ENCODE data around the gene FRK.
"Not testable (repeated sequence)": the region's sequence is repeated elsewhere in the genome, so short reads cannot be mapped to it uniquely, and the experiment has no call there.

Gene FRK

DNA sequence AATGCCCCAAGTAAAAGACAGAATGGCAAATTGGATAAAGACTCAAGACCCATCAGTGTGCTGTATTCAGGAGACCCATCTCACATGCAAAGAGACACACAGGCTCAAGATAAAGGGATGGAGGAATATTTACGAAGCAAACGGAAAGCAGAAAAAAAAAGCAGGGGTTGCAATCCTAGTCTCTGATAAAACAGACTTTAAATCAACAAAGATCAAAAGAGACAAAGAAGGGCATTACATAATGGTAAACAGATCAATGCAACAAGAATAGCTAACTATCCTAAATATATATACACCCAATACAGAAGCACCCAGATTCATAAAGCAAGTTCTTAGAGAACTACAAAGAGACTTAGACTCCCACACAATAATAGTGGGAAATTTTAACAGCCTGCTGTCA is 123.2 kb downstream of the FRK start:
- DNase-seq: not testable (repeated sequence)

- DNase-seq: no peak
Measured at GRCh38 chr6:115935361-115935760, 125.3 kb downstream of the FRK start.

GRCh38 chr6:115934829-115935228 is 125.9 kb downstream of the FRK start:
- no peak for DNase-seq

DNA sequence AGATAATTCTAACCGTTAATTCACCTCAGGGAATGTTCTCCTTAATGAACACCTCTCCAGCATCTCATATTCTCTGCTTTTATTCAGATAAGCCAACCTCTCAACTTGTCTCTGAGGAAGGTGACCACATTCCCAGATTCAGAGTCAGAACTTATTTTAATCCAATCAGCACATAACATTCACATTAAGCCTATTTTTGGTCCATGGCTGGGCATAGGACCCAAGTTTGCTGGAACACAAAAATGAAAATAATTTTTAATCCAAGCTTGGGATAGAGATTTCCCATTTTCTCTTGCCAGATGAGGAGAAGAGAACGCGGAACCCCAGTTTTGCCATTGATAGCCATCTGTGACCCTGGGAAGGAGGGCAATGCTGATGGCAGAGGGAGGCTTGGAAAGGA is 126.5 kb downstream of the FRK start:
- DNase-seq: no peak

DNA sequence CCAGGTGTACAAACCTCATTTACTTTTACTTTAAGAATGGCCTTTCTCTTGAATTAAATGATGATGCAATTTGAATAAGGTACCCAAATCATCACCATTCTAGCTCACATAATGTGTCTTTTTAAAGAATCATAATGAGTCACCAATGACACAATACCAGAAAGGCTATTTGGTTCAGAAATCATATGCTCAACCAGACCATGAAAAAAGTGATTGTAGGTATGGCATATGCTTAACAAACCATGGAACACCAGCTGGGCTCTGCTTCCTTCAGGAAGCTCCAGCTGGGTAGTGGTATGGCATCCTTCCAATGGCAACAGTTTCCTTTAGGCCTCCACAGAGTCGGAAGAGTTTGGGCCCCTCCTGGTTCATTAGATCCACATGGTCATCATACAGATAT is 128.2 kb downstream of the FRK start:
- DNase-seq: no peak

DNA sequence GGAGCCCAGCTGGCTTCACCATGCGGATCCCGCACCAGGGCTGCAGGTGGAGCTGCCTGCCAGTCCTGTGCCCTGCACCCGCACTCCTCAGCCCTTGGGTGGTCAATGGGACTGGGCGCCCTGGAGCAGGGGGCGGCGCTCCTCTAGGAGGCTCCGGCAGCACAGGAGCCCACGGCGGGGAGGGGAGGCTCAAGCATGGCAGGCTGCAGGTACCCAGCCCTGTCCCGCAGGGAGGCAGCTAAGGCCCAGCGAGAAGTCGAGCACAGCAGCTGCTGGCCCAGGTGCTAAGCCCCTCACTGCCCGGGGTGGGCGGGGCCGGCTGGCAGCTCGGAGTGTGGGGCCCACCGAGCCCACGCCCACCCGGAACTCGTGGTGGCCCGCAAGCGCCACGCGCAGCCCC is 132.7 kb downstream of the FRK start:
- DNase-seq: not testable (repeated sequence)

DNA sequence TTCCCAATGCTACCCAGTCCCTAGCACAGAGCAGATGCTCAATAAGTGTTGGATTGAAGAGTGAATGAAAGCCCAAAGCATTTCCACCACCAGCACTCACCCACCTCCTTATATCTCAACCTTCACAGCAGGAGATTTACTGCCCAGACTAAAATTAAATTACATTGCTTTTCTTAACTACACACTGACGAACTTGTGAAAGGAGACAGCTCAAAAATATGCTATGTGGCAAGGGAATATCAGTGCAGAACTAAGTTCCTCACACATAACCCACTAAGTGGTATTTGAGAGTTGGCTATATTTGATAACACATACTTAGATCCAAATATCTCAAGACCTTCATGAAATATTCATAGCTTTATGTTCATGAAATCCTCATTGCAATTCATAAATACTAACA is 137.7 kb downstream of the FRK start:
- DNase-seq: no peak

DNA sequence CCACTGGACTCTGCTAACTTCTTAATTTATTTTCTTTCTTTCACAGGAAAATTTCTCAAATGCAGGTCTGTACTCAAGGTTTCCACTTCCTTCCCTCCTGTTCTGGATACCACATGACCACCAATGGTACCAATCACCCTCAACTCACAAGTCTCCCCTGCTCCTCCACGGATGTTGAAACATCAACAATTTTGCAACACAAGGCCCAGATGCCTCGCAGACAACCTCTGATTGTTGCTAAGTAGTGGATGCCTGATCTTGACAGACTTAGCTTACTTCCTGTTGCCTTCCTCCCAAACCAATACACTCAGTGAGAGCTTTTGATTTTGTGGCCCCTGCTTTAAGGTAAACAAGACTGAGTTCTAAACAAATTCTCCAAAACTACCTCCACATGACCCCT is 146.6 kb downstream of the FRK start:
- DNase-seq: no peak

DNA sequence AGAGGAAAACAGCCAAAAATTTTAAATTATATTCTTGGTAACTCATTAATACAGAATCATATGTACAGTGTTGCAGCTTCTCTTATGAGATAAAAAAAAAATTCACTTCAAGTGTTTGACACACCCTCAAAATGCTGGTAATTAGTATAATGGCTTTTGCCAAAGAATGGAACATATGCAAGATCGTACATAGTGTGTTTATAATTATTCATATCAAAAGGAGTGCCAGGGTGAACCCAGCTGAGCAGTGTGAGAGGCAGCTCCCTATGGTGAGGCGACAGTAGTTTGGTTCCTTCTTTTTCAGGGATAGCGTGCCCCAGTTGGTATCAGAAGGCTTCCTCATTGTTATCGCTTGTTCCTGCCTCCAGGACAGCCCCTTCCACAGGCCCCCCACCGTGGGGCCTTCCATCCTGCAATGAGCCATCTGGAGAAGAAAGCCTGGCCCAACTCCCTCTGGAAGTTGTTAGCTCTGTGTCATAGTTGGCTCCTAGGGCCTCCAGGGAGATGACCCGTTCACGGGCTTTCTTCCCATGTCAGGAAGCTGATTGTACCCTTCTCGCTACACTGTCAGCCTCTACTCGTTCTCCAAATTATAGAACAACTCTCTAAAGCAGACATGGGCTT is 150.7 kb downstream of the FRK start:
- DNase-seq: no peak

DNA sequence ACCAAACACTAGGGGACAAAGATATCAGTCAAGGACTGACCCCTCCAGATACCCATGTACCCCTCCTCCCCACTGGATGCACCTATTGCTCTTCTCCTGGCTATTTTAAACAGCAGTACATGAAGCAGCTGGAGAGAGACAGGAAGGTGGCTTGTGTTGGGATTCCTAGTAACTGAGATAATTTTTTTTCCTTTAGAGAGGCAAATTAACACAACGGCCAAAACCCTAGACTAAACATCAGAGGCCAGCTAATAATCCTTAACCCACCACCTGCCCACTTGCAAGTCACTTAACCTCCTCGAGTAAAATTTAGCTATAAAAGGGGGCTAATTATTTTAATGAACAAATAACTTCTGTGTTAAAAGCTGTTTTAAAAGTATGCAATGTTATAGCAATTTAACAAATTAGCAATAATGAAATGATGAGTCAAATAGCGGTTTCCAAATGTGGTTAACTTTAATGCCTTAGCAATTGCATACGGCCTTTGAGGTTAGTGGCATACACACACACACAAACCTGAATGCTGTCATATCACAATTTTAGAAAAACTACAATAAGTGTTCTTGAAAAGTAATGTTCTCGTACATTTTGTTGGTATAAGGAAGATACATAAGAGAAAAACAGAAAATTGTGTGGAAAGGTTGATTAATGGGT is 151.7 kb downstream of the FRK start:
- DNase-seq: no peak

DNA sequence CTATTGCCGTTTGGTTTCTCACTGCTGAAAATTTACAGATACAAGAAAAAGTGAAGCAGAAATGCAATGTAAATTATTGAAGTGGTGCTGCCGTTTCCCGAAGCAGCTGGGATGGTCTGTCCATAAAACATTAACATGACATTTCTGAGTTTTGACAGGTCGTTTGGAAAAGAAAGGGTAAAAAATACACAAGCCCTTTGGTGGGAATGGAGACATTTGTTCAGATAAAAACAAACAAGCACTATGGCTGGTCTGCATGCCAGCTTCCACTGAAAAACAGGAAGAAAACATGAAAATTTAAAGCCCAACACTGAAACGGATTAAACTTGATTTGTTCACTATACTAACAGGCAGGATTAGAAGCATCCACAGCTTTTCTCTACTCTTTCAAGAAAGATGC is 155.2 kb downstream of the FRK start:
- DNase-seq: no peak

- no peak for DNase-seq
Measured at GRCh38 chr6:115902436-115902835, 158.3 kb downstream of the FRK start.

DNA sequence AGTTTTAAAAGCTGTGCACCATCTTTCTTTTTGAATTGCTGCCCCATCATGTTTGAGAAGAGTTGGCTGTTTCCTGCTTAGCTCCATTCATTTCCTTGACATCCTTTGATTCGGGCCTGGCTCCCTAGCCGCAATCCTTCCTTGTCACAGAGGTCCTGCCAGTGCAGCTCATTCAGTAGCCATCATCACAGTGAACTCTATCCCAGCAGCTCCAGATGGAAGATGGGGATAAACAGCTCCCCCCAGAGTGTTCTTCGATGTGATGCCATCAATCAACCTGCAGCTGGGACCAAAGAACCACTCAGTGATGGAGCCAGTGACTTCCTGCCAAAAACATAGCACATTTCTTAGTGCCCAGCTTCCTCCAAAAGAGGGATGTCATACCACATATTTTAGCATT is 158.8 kb downstream of the FRK start:
- DNase-seq: no peak

- DNase-seq: no peak
Measured at GRCh38 chr6:115899730-115900282, 160.9 kb downstream of the FRK start.

- no peak for DNase-seq
Measured at GRCh38 chr6:115898246-115898645, 162.4 kb downstream of the FRK start.

- DNase-seq: peak; percentile 18 to 37 (median 24)
Measured at GRCh38 chr6:115896538-115897129, 164.1 kb downstream of the FRK start.

GRCh38 chr6:115894426-115894992 is 166.2 kb downstream of the FRK start:
- no peak for DNase-seq

DNA sequence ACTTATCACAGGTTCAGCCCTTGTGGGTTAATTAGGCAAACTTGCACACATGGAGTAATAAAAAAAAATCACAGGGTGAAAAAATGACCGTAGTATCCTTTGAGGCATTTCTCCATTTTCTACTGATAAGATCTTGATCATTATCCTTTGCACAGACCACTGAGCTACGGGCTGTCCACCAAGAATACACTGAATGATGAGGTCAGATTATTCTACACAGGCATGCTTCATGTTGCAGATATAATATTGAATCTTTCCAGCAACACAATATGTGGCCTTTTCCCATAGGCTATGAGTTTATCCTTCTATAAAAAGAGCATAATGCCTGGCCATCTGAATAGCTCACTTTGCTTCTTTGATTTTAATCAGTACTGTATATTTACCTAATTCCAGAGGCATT is 168.9 kb downstream of the FRK start:
- no peak for DNase-seq

GRCh38 chr6:115891111-115891669 is 169.5 kb downstream of the FRK start:
- DNase-seq: peak in 1 of 4 experiments; percentile 19

GRCh38 chr6:115890238-115890637 is 170.5 kb downstream of the FRK start:
- DNase-seq: no peak

DNA sequence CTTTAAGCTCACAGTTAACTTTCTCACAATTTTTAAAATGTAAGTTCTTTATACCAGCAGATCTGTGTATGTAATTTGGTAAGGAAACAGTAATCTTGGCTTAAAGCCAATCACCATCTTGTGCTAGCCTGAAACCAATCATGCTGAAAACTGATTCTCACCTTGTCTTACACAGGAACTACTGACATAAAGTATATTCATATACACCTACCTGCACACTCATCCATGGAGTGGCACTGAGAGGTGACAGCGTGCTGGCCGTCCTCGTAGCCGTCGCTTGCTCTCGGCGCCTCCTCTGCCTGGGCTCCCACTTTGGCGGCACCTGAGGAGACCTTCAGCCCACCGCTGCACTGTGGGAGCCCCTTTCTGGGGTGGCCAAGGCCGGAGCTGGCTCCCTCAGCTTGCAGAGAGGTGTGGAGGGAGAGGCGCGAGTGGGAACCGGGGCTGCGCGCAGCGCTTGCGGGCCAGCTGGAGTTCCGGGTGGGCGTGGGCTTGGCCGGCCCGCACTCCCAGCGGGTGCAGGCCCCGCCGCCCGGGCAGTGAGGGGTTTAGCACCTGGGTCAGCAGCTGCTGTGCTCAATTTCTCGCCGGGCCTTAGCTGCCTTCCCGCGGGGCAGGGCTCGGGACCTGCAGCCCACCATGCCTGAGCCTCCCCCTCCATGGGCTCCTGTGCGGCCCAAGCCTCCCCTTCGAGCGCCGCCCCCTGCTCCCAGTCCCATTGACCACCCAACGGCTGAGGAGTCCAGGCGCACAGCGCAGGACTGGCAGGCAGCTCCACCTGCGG is 171.8 kb downstream of the FRK start:
- DNase-seq: not testable (repeated sequence)

- no peak for DNase-seq
Measured at GRCh38 chr6:115887891-115888290, 172.8 kb downstream of the FRK start.
